ENCODE measurements around the gene SH3BP1. TPM values are rescaled to one million over a fixed set of nuclear protein-coding genes. Genes with fewer than 3 reads are reported as not detected.

The SH3BP1 gene
- total RNA-seq, 4 donors from 2014 or later: 53.1 to 158 (median 84.7) TPM

- no peak for TF ChIP-seq EP300 (IDR thresholded peaks at IDR 0.05; ENCODE audit: low read depth)
- no peak for TF ChIP-seq POLR2AphosphoS5 (IDR thresholded peaks at IDR 0.05)
- TF ChIP-seq CTCF (IDR thresholded peaks at IDR 0.05): no peak
- TF ChIP-seq POLR2A (IDR thresholded peaks at IDR 0.05): no peak
- WGBS, 2 donors (ENCODE audit: low coverage in 1 of 2): 87 to 93% methylated on average over 4 to 6 of the region's 6 CpGs
- no peak for DNase-seq
- H3K36me3 ChIP-seq: no peaks in the 10 kb centered on the region
- no peak overlapping the region for H3K27ac ChIP-seq
- H3K27me3 ChIP-seq: no peaks in the 10 kb centered on the region
- in situ Hi-C loops (cut with MboI; ENCODE audit: low pct_ligation_motif_present in 1 of 4, low pct_unique_long_range_greater_than_20kb in 1 of 4, low sequenced_read_pairs in 3 of 4) (no loop called here), intact Hi-C loops (cut with DNase I; ENCODE audit: low total_unique reads) (no loop called here)
- peaks cover 0 to 35% (median 22%) of the 10 kb centered on the region in 4 donors for H3K4me1 ChIP-seq
- H3K4me3 ChIP-seq: no peak overlapping the region
- H3K9me3 ChIP-seq: no peaks in the 10 kb centered on the region
Measured at GRCh38 chr22:37604074-37604473, 35.4 kb upstream of the SH3BP1 start.

GRCh38 chr22:37604875-37605274 lies 34.6 kb upstream of the SH3BP1 start:
- DNase-seq: no peak
- Histone ChIP-seq H3K4me1 (peaks cover 0 to 35% (median 25%) of the 10 kb centered on the region in 4 donors), H3K9me3 (no peaks in the 10 kb centered on the region), H3K4me3 (no peak overlapping the region), H3K36me3 (no peaks in the 10 kb centered on the region), H3K27me3 (no peaks in the 10 kb centered on the region), H3K27ac (no peak overlapping the region)
- intact Hi-C loops (cut with DNase I; ENCODE audit: low total_unique reads) (no loop called here), in situ Hi-C loops (cut with MboI; ENCODE audit: low pct_ligation_motif_present in 1 of 4, low pct_unique_long_range_greater_than_20kb in 1 of 4, low sequenced_read_pairs in 3 of 4) (no loop called here)
- 65% methylated on average over 5 of the region's 5 CpGs; no CpG with 5 or more reads in 1 of the 2 donors for WGBS, 2 donors (ENCODE audit: low coverage in 1 of 2)
- TF ChIP-seq EP300 (IDR thresholded peaks at IDR 0.05; ENCODE audit: low read depth) (no peak), CTCF (IDR thresholded peaks at IDR 0.05) (no peak), POLR2A (IDR thresholded peaks at IDR 0.05) (no peak), POLR2AphosphoS5 (IDR thresholded peaks at IDR 0.05) (no peak)

- intact Hi-C loops (cut with DNase I; ENCODE audit: low total_unique reads): no loop called here
- 3 to 5% methylated on average over 21 to 44 of the region's 44 CpGs for WGBS, 2 donors (ENCODE audit: low coverage in 1 of 2)
- Histone ChIP-seq H3K27me3 (no peaks in the 10 kb centered on the region), H3K4me3 (peak overlapping the region in 3 of 4 donors; percentile 62 to 94 (median 89)), H3K9me3 (no peaks in the 10 kb centered on the region), H3K36me3 (no peaks in the 10 kb centered on the region), H3K4me1 (peaks cover 5 to 42% (median 33%) of the 10 kb centered on the region in 4 donors), H3K27ac (peak overlapping the region; percentile 91 to 97 (median 94))
- in situ Hi-C loops (cut with MboI; ENCODE audit: low pct_ligation_motif_present in 1 of 4, low pct_unique_long_range_greater_than_20kb in 1 of 4, low sequenced_read_pairs in 3 of 4): no loop called here
- no peak for TF ChIP-seq POLR2A (IDR thresholded peaks at IDR 0.05)
- peak; percentile 98 to 99 (median 98) for TF ChIP-seq CTCF (IDR thresholded peaks at IDR 0.05)
- TF ChIP-seq POLR2AphosphoS5 (IDR thresholded peaks at IDR 0.05): peak in 2 of 3 donors; percentile 16 to 57
- DNase-seq: peak; percentile 95
Measured at GRCh38 chr22:37607010-37607934, 32.2 kb upstream of the SH3BP1 start.

GRCh38 chr22:37607935-37608476 lies 31.5 kb upstream of the SH3BP1 start:
- H3K4me3 ChIP-seq: peak overlapping the region; percentile 62 to 94 (median 88)
- H3K9me3 ChIP-seq: no peaks in the 10 kb centered on the region
- no peaks in the 10 kb centered on the region for H3K27me3 ChIP-seq
- peak overlapping the region; percentile 91 to 97 (median 94) for H3K27ac ChIP-seq
- intact Hi-C loops (cut with DNase I; ENCODE audit: low total_unique reads): no loop called here
- no peaks in the 10 kb centered on the region for H3K36me3 ChIP-seq
- DNase-seq: peak; percentile 30
- peaks cover 5 to 44% (median 35%) of the 10 kb centered on the region in 4 donors for H3K4me1 ChIP-seq
- no peak for TF ChIP-seq POLR2A (IDR thresholded peaks at IDR 0.05)
- TF ChIP-seq POLR2AphosphoS5 (IDR thresholded peaks at IDR 0.05): no peak
- TF ChIP-seq CTCF (IDR thresholded peaks at IDR 0.05): no peak
- TF ChIP-seq EP300 (IDR thresholded peaks at IDR 0.05; ENCODE audit: low read depth): no peak
- in situ Hi-C loops (cut with MboI; ENCODE audit: low pct_ligation_motif_present in 1 of 4, low pct_unique_long_range_greater_than_20kb in 1 of 4, low sequenced_read_pairs in 3 of 4): no loop called here
- 0 to 2% methylated on average over 1 to 17 of the region's 17 CpGs for WGBS, 2 donors (ENCODE audit: low coverage in 1 of 2)
